HCT116 (cell line): Measurements from ENCODE around the gene SLK. TPM values are rescaled to one million over a fixed set of nuclear protein-coding genes. Genes with fewer than 3 reads are reported as not detected.

Experiments used
- ATAC-seq: fragments of 200-7000 bp; cut with Tn5 transposase; 2 replicates; pipeline ENCODE4 v1.9.1; 2020; ENCODE audit warnings: mild to moderate bottlenecking, moderate library complexity
- BruUV-seq: library from RNA; stranded (reverse); fragments of 400-500 nt; replicated peaks from 2 replicates; lab custom pipeline; 2021; lab: Mats Ljungman, UMichigan
- CTCF ChIA-PET: fragments of 300-600 bp; sonication (Branson Sonifier 250); formaldehyde crosslinking; loops from one replicate; lab custom pipeline; 2021; ENCODE audit warnings: antibody characterized with exemption; lab: Charles Lee
- POLR2A ChIA-PET: fragments of 300-600, 350-600 bp; sonication (Branson Sonifier 250); formaldehyde crosslinking; loops from one replicate; lab custom pipeline; 2021; ENCODE audit warnings: antibody characterized with exemption; lab: Charles Lee
- RAD21 ChIA-PET, 2 experiments: fragments of 300-600 bp; sonication (Branson Sonifier 250); formaldehyde crosslinking; loops; one replicate each; lab custom pipeline; 2023; ENCODE audit warnings: low total read pairs in 2 of 2; ENCODE audit not compliant: uncharacterized antibody in 2 of 2, unreplicated experiment in 2 of 2, low non-redundant PET in 1 of 2; lab: Charles Lee
- DNase-seq: peaks from one replicate; pipeline ENCODE4 v3.0.0-alpha.2; 2010; ENCODE audit warnings: low read depth, low spot score
- H2AFZ ChIP-seq: fragments of 200-600 bp; shearing (Covaris generic), sonication (generic); 2 replicates; pipeline ENCODE4 v1.6.1; 2017; ENCODE audit warnings: low read depth, mixed run types, mixed read lengths, antibody characterized with exemption, low read length; ENCODE audit not compliant: poor library complexity, severe bottlenecking
- H3K27ac ChIP-seq: 2 replicates; pipeline ENCODE4 v1.5.1; 2012; ENCODE audit warnings: low read depth, low read length
- H3K27me3 ChIP-seq: fragments of 200-600 bp; sonication (generic); 2 replicates; pipeline ENCODE4 v1.6.1; 2016; ENCODE audit warnings: mixed run types, low read length, mixed read lengths; ENCODE audit not compliant: insufficient read depth
- H3K36me3 ChIP-seq, 2 experiments: fragments of 200-500 bp in 1 of 2; fragments of 200-600 bp in 1 of 2; sonication (Bioruptor generic) in 1 of 2; sonication (generic) in 1 of 2; 2 replicates each; pipeline versions ENCODE4 v1.5.1 to v1.6.1; 2014 to 2016; ENCODE audit warnings: low read length in 2 of 2, inconsistent platforms in 1 of 2, mixed read lengths in 1 of 2, mixed run types in 1 of 2; ENCODE audit not compliant: insufficient read depth in 2 of 2, control insufficient read depth in 1 of 2
- H3K4me1 ChIP-seq, 2 experiments: fragments of 200-600 bp in 1 of 2; sonication (generic) in 1 of 2; 2 replicates each; pipeline versions ENCODE4 v1.5.1 to v1.6.1; 2012 to 2017; ENCODE audit warnings: low read length in 2 of 2, inconsistent platforms in 1 of 2, mild to moderate bottlenecking in 1 of 2, mixed read lengths in 1 of 2, mixed run types in 1 of 2, moderate library complexity in 1 of 2; ENCODE audit not compliant: insufficient read depth in 2 of 2, control insufficient read depth in 1 of 2
- H3K4me2 ChIP-seq: fragments of 200-600 bp; sonication (generic); 2 replicates; pipeline ENCODE4 v1.6.1; 2017; ENCODE audit warnings: mixed run types, low read length, mixed read lengths
- H3K4me3 ChIP-seq, 2 experiments: fragments of 200-600 bp in 1 of 2; sonication (generic) in 1 of 2; replicated peaks in 1 of 2; 2 replicates each; pipeline ENCODE4 v1.5.1; 2011 to 2016; ENCODE audit warnings: low read length in 2 of 2, control low read depth in 1 of 2, low read depth in 1 of 2, mild to moderate bottlenecking in 1 of 2, mixed read lengths in 1 of 2, mixed run types in 1 of 2
- H3K79me2 ChIP-seq: fragments of 200-600 bp; sonication (generic); 2 replicates; pipeline ENCODE4 v1.6.1; 2017; ENCODE audit warnings: mild to moderate bottlenecking, mixed run types, low read length, moderate library complexity, mixed read lengths; ENCODE audit not compliant: insufficient read depth
- H3K9ac ChIP-seq: fragments of 200-600 bp; sonication (generic); 2 replicates; pipeline ENCODE4 v1.6.1; 2016; ENCODE audit warnings: low read length, mixed read lengths
- H3K9me2 ChIP-seq: fragments of 200-600 bp; sonication (generic), shearing (Covaris generic); 2 replicates; pipeline ENCODE4 v1.6.1; 2017; ENCODE audit warnings: mixed run types, mild to moderate bottlenecking, moderate library complexity; ENCODE audit not compliant: insufficient read depth
- H3K9me3 ChIP-seq, 2 experiments: fragments of 200-500 bp in 1 of 2; fragments of 200-600 bp in 1 of 2; sonication (Bioruptor generic) in 1 of 2; sonication (generic) in 1 of 2; 2 replicates each; pipeline ENCODE4 v1.6.1; 2014 to 2017; ENCODE audit warnings: low read length in 2 of 2, mixed read lengths in 2 of 2, inconsistent platforms in 1 of 2, low read depth in 1 of 2, mild to moderate bottlenecking in 1 of 2, mixed run types in 1 of 2, moderate library complexity in 1 of 2; ENCODE audit not compliant: control insufficient read depth in 1 of 2, insufficient read depth in 1 of 2
- H4K20me1 ChIP-seq: fragments of 200-600 bp; sonication (generic), shearing (Covaris generic); 2 replicates; pipeline ENCODE4 v1.6.1; 2017; ENCODE audit warnings: mixed run types, mild to moderate bottlenecking, moderate library complexity; ENCODE audit not compliant: insufficient read depth
- CEBPB ChIP-seq: IDR thresholded peaks from 2 replicates; pipeline ENCODE4 v1.6.1; 2012; ENCODE audit warnings: low read depth
- FOSL1 ChIP-seq: IDR thresholded peaks from 2 replicates; pipeline ENCODE4 v1.6.1; 2012; ENCODE audit warnings: low read depth
- POLR2A ChIP-seq: IDR thresholded peaks from 2 replicates; pipeline ENCODE4 v1.7.0; 2011; ENCODE audit warnings: borderline replicate concordance; ENCODE audit not compliant: insufficient read depth, insufficient read length; ENCODE audit errors: extremely low read depth
- POLR2AphosphoS5 ChIP-seq: IDR thresholded peaks from 2 replicates; pipeline ENCODE4 v1.6.1; 2011; ENCODE audit warnings: mild to moderate bottlenecking, low read depth, low read length, moderate library complexity
- REST ChIP-seq: IDR thresholded peaks from 2 replicates; pipeline ENCODE4 v1.6.1; 2012; ENCODE audit warnings: low read depth
- SP1 ChIP-seq: IDR thresholded peaks from 2 replicates; pipeline ENCODE4 v1.6.1; 2012; ENCODE audit warnings: low read depth
- TCF7L2 ChIP-seq: IDR thresholded peaks from 2 replicates; pipeline ENCODE4 v1.7.0; 2011; ENCODE audit warnings: borderline replicate concordance, inconsistent platforms; ENCODE audit not compliant: insufficient read depth, insufficient read length; ENCODE audit errors: extremely low read depth
- YY1 ChIP-seq: IDR thresholded peaks from 2 replicates; pipeline ENCODE4 v1.6.1; 2011; ENCODE audit warnings: low read length, low read depth, moderate library complexity, mild to moderate bottlenecking; ENCODE audit not compliant: insufficient replicate concordance; ENCODE audit errors: extremely low read depth
- ZBTB33 ChIP-seq: IDR thresholded peaks from 2 replicates; pipeline ENCODE4 v1.6.1; 2011; ENCODE audit warnings: mild to moderate bottlenecking, low read length, moderate library complexity; ENCODE audit not compliant: insufficient replicate concordance; ENCODE audit errors: extremely low read depth
- intact Hi-C: fragments of 100-400 bp; cut with micrococcal nuclease; formaldehyde crosslinking; loops from 2 replicates; pipeline ENCODE4 v1.10.0; 2022
- total RNA-seq: library from RNA; stranded (reverse); gene quantifications from one replicate; pipeline ENCODE4 v1.2.1, GENCODE V29; 2021; ENCODE audit not compliant: unreplicated experiment
- TF ChIP-seq, protein P1 (sequence below): IDR thresholded peaks from 2 replicates; pipeline ENCODE4 v1.6.1; 2012
- TF ChIP-seq, protein P2 (sequence below), 3 experiments: fragments of 200-600 bp in 1 of 3; sonication (generic) in 1 of 3; IDR thresholded peaks in 2 of 3; conservative IDR thresholded peaks in 1 of 3; 2 replicates each; pipeline ENCODE4 v1.5.1; 2012 to 2017; ENCODE audit warnings: low read depth in 2 of 3, low read length in 2 of 3, antibody characterized with exemption in 1 of 3, borderline replicate concordance in 1 of 3, control low read depth in 1 of 3, mild to moderate bottlenecking in 1 of 3, mixed read lengths in 1 of 3, mixed run types in 1 of 3, moderate library complexity in 1 of 3; ENCODE audit not compliant: insufficient read depth in 1 of 3

SLK gene
- total RNA-seq, 1 experiment from 2014 or later, result 44.2 TPM

GRCh38 chr10:104076743-104077160 is 109.8 kb downstream of the SLK start:
- TF ChIP-seq FOSL1, result no peak
- TF ChIP-seq, all 23 proteins: peak for 0
- Histone ChIP-seq H3K27ac (no peak overlapping the region), H3K27me3 (no peaks in the 10 kb centered on the region), H3K4me1 (peaks cover 13 to 20% of the 10 kb centered on the region in 2 experiments), H3K9me2 (no peaks in the 10 kb centered on the region), H3K36me3 (no peaks in the 10 kb centered on the region), H3K79me2 (no peaks in the 10 kb centered on the region), H3K9ac (no peak overlapping the region), H3K4me3 (no peak overlapping the region), H4K20me1 (no peaks in the 10 kb centered on the region), H3K9me3 (no peaks in the 10 kb centered on the region), H3K4me2 (peak overlapping the region; percentile 3; the same call in 1 of the 2 replicates), H2AFZ (no peak overlapping the region)
- ChIA-PET CTCF (no interaction called here), POLR2A (no interaction called here), RAD21 (no interaction called here)
- no peak for DNase-seq
- no TSS peak for BruUV-seq
- ATAC-seq, result no peak
- intact Hi-C loops, result no loop called here

- H3K9me2 ChIP-seq, result no peaks in the 10 kb centered on the region
- H3K27ac ChIP-seq, result no peak overlapping the region
- H3K36me3 ChIP-seq, result no peaks in the 10 kb centered on the region
- no peaks in the 10 kb centered on the region for H4K20me1 ChIP-seq
- H2AFZ ChIP-seq, result no peak overlapping the region
- no peaks in the 10 kb centered on the region for H3K27me3 ChIP-seq
- peaks cover 13 to 20% of the 10 kb centered on the region in 2 experiments for H3K4me1 ChIP-seq
- ChIA-PET RAD21 (no interaction called here), POLR2A (interaction anchor here (1.8 kb wide), 1 partner anchor 44 kb away, joined by 5 read pairs; the partner anchor contains the start of gene SFR1), CTCF (interaction anchor here (1.6 kb wide), 1 partner anchor 44 kb away, joined by 5 read pairs; the partner anchor contains the start of gene SFR1)
- H3K79me2 ChIP-seq, result no peaks in the 10 kb centered on the region
- BruUV-seq, result no TSS peak
- DNase-seq, result no peak
- peak overlapping the region; percentile 3; the same call in 1 of the 2 replicates for H3K4me2 ChIP-seq
- no peaks in the 10 kb centered on the region for H3K9me3 ChIP-seq
- intact Hi-C loops, result no loop called here
- H3K9ac ChIP-seq, result no peak overlapping the region
- H3K4me3 ChIP-seq, result no peak overlapping the region
- ATAC-seq, result peak; percentile 35; the same call in 1 of the 2 replicates
- TF ChIP-seq CEBPB, result no peak
- TF ChIP-seq, protein P1, sequence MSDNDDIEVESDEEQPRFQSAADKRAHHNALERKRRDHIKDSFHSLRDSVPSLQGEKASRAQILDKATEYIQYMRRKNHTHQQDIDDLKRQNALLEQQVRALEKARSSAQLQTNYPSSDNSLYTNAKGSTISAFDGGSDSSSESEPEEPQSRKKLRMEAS, result no peak
- no peak for TF ChIP-seq YY1
- TF ChIP-seq ZBTB33, result no peak
- no peak for TF ChIP-seq TCF7L2
- TF ChIP-seq POLR2AphosphoS5, result no peak
- no peak for TF ChIP-seq SP1
- TF ChIP-seq POLR2A, result no peak
- no peak for TF ChIP-seq REST
- TF ChIP-seq, protein P2, sequence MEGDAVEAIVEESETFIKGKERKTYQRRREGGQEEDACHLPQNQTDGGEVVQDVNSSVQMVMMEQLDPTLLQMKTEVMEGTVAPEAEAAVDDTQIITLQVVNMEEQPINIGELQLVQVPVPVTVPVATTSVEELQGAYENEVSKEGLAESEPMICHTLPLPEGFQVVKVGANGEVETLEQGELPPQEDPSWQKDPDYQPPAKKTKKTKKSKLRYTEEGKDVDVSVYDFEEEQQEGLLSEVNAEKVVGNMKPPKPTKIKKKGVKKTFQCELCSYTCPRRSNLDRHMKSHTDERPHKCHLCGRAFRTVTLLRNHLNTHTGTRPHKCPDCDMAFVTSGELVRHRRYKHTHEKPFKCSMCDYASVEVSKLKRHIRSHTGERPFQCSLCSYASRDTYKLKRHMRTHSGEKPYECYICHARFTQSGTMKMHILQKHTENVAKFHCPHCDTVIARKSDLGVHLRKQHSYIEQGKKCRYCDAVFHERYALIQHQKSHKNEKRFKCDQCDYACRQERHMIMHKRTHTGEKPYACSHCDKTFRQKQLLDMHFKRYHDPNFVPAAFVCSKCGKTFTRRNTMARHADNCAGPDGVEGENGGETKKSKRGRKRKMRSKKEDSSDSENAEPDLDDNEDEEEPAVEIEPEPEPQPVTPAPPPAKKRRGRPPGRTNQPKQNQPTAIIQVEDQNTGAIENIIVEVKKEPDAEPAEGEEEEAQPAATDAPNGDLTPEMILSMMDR (IDR thresholded peaks at IDR 0.05 in 2 of 3, conservative IDR thresholded peaks at IDR 0.05 in 1 of 3; ENCODE audit: borderline replicate concordance in 1 of 3, insufficient read depth in 1 of 3, low read depth in 2 of 3, low read length in 2 of 3), result no peak
Measured at GRCh38 chr10:104077247-104077646, 110.3 kb downstream of the SLK start.
